GM10847 (cell line): ENCODE measurements around the gene AMOTL1.

ENCODE experiments used
- POLR2A ChIP-seq: IDR thresholded peaks from 2 replicates; pipeline ENCODE4 v1.6.1; 2011; ENCODE audit not compliant: insufficient read length; ENCODE audit errors: extremely low read depth

The AMOTL1 gene

GRCh38 chr11:94757037-94757735 is 11.0 kb upstream of the AMOTL1 start:
- TF ChIP-seq POLR2A: no peak

- TF ChIP-seq POLR2A: no peak
Measured at GRCh38 chr11:94758666-94759065, 9.5 kb upstream of the AMOTL1 start.

GRCh38 chr11:94759522-94759921 is 8.6 kb upstream of the AMOTL1 start:
- TF ChIP-seq POLR2A: no peak

GRCh38 chr11:94760296-94760695 is 7.9 kb upstream of the AMOTL1 start:
- no peak for TF ChIP-seq POLR2A

- TF ChIP-seq POLR2A: no peak
Measured at GRCh38 chr11:94762208-94762607, 5.9 kb upstream of the AMOTL1 start.

- TF ChIP-seq POLR2A: no peak
Measured at GRCh38 chr11:94762995-94763394, 5.2 kb upstream of the AMOTL1 start.

- no peak for TF ChIP-seq POLR2A
Measured at GRCh38 chr11:94766713-94767206, 1.4 kb upstream of the AMOTL1 start.

- TF ChIP-seq POLR2A: no peak
Measured at GRCh38 chr11:94767291-94767690, 865 bp upstream of the AMOTL1 start.

GRCh38 chr11:94768602-94769541 is 716 bp downstream of the AMOTL1 start:
- TF ChIP-seq POLR2A: no peak

GRCh38 chr11:94769880-94770279 is 1.7 kb downstream of the AMOTL1 start:
- no peak for TF ChIP-seq POLR2A

- no peak for TF ChIP-seq POLR2A
Measured at GRCh38 chr11:94770563-94771120, 2.5 kb downstream of the AMOTL1 start.

- no peak for TF ChIP-seq POLR2A
Measured at GRCh38 chr11:94771390-94771789, 3.2 kb downstream of the AMOTL1 start.

- TF ChIP-seq POLR2A: no peak
Measured at GRCh38 chr11:94771951-94772350, 3.8 kb downstream of the AMOTL1 start.

- no peak for TF ChIP-seq POLR2A
Measured at GRCh38 chr11:94773842-94774241, 5.7 kb downstream of the AMOTL1 start.

GRCh38 chr11:94774345-94774744 is 6.2 kb downstream of the AMOTL1 start:
- no peak for TF ChIP-seq POLR2A

- TF ChIP-seq POLR2A: no peak
Measured at GRCh38 chr11:94775567-94776327, 7.6 kb downstream of the AMOTL1 start.
